SU-DHL-6 (cell line): ENCODE measurements around the gene CRTC2.
"Not testable (repeated sequence)": the region's sequence is repeated elsewhere in the genome, so short reads cannot be mapped to it uniquely, and the experiment has no call there.

Source experiments
- H2AFZ ChIP-seq: fragments of 200-600 bp; sonication (generic); 2 replicates; pipeline ENCODE4 v1.6.1; 2014; ENCODE audit warnings: low read depth, mild to moderate bottlenecking, moderate library complexity, mixed read lengths, antibody characterized with exemption, low read length; ENCODE audit not compliant: severe bottlenecking
- H3F3A ChIP-seq: fragments of 200-600 bp; shearing (Covaris generic); 2 replicates; pipeline ENCODE4 v1.6.0; 2016; ENCODE audit warnings: antibody characterized with exemption, mild to moderate bottlenecking; ENCODE audit not compliant: insufficient read depth
- H3K27ac ChIP-seq: fragments of 200-600 bp; sonication (generic); 2 replicates; pipeline ENCODE4 v1.5.1; 2016; ENCODE audit warnings: low read depth, mild to moderate bottlenecking, low read length, moderate library complexity, mixed read lengths
- H3K27me3 ChIP-seq: fragments of 200-600 bp; sonication (generic), shearing (Covaris generic); 2 replicates; pipeline ENCODE4 v1.6.0; 2014; ENCODE audit warnings: mild to moderate bottlenecking, low read length
- H3K36me3 ChIP-seq: fragments of 200-600 bp; sonication (generic); 2 replicates; pipeline ENCODE4 v1.6.1; 2014; ENCODE audit warnings: mild to moderate bottlenecking, low read length, mixed read lengths
- H3K4me2 ChIP-seq: fragments of 300-600, 200-600 bp; shearing (Covaris generic), sonication (generic); 2 replicates; pipeline ENCODE4 v1.6.0; 2014; ENCODE audit warnings: low read length, low read depth, mild to moderate bottlenecking; ENCODE audit not compliant: poor library complexity, severe bottlenecking
- H3K4me3 ChIP-seq: fragments of 200-600 bp; sonication (generic); 2 replicates; pipeline ENCODE4 v1.5.1; 2014; ENCODE audit warnings: antibody characterized with exemption, low read length, mild to moderate bottlenecking, mixed read lengths; ENCODE audit not compliant: insufficient read depth, poor library complexity, severe bottlenecking
- H3K79me2 ChIP-seq: fragments of 200-600 bp; sonication (generic); 2 replicates; pipeline ENCODE4 v1.6.1; 2014; ENCODE audit warnings: mild to moderate bottlenecking, low read length, moderate library complexity; ENCODE audit not compliant: insufficient read depth
- H3K9ac ChIP-seq: fragments of 200-600 bp; sonication (generic); 2 replicates; pipeline ENCODE4 v1.7.0; 2014; ENCODE audit warnings: mild to moderate bottlenecking, low read length
- H3K9me2 ChIP-seq: fragments of 200-600 bp; sonication (generic); replicated peaks from 2 replicates; pipeline ENCODE4 v1.6.1; 2014; ENCODE audit warnings: low read length; ENCODE audit not compliant: insufficient read depth
- H3K9me3 ChIP-seq: fragments of 200-600 bp; sonication (generic); 2 replicates; pipeline ENCODE4 v1.6.1; 2014; ENCODE audit warnings: low read length, mixed read lengths; ENCODE audit not compliant: insufficient read depth
- H4K20me1 ChIP-seq: fragments of 200-600 bp; sonication (generic); 2 replicates; pipeline ENCODE4 v1.6.1; 2014; ENCODE audit warnings: low read depth, mild to moderate bottlenecking, antibody characterized with exemption, low read length, moderate library complexity, mixed read lengths
- EZH2phosphoT487 ChIP-seq: fragments of 200-600 bp; sonication (generic), shearing (Covaris generic); conservative IDR thresholded peaks from 2 replicates; pipeline ENCODE4 v1.6.1; 2018; ENCODE audit warnings: mild to moderate bottlenecking, antibody characterized with exemption, low read length, moderate library complexity, mixed read lengths
- TF ChIP-seq, protein P1 (sequence below): fragments of 200-600 bp; sonication (generic); IDR thresholded peaks from one replicate; pipeline ENCODE4 v1.5.1; 2017; ENCODE audit warnings: antibody characterized with exemption, mild to moderate bottlenecking, low read length, moderate library complexity; ENCODE audit not compliant: insufficient read depth, poor library complexity, severe bottlenecking

Gene CRTC2

GRCh38 chr1:153908071-153908470 lies 50.3 kb downstream of the CRTC2 start:
- Histone ChIP-seq H3K4me3 (no peak overlapping the region), H3K36me3 (peaks cover 19% of the 10 kb centered on the region), H3K27ac (no peak overlapping the region), H3K9me3 (no peaks in the 10 kb centered on the region), H3K27me3 (no peaks in the 10 kb centered on the region), H3F3A (peaks cover 24% of the 10 kb centered on the region), H4K20me1 (peaks cover 3% of the 10 kb centered on the region; the same call in 1 of the 2 replicates), H3K4me2 (no peak overlapping the region), H3K79me2 (peaks cover 99% of the 10 kb centered on the region), H2AFZ (no peak overlapping the region), H3K9me2 (no peaks in the 10 kb centered on the region), H3K9ac (no peak overlapping the region)
- TF ChIP-seq, protein P1, sequence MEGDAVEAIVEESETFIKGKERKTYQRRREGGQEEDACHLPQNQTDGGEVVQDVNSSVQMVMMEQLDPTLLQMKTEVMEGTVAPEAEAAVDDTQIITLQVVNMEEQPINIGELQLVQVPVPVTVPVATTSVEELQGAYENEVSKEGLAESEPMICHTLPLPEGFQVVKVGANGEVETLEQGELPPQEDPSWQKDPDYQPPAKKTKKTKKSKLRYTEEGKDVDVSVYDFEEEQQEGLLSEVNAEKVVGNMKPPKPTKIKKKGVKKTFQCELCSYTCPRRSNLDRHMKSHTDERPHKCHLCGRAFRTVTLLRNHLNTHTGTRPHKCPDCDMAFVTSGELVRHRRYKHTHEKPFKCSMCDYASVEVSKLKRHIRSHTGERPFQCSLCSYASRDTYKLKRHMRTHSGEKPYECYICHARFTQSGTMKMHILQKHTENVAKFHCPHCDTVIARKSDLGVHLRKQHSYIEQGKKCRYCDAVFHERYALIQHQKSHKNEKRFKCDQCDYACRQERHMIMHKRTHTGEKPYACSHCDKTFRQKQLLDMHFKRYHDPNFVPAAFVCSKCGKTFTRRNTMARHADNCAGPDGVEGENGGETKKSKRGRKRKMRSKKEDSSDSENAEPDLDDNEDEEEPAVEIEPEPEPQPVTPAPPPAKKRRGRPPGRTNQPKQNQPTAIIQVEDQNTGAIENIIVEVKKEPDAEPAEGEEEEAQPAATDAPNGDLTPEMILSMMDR, result no peak
- TF ChIP-seq EZH2phosphoT487, result no peak

DNA sequence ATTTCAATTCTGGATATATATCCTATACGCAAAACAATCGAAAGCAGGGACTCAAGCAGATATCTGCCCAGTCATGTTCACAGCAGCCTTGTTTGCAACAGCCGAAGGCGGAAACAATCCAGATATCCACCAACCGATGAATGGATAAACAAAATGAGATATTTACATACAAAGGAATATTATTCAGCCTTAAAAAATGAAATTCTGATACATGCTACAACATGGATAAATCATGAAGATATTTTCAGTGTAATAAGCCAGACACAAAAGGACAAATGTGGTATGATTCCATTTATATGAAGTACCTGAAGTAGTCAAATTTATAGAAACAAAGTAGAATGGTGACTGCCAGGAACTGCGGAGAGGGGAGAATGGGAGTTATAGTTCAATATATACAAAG lies 51.3 kb downstream of the CRTC2 start:
- TF ChIP-seq, protein P1, result no peak
- TF ChIP-seq EZH2phosphoT487, result no peak
- no peaks in the 10 kb centered on the region for H3K27me3 ChIP-seq
- no peaks in the 10 kb centered on the region; the same call in 1 of the 2 replicates for H4K20me1 ChIP-seq
- H3K4me3 ChIP-seq, result no peak overlapping the region
- no peak overlapping the region for H3K4me2 ChIP-seq
- H3K9me3 ChIP-seq, result no peaks in the 10 kb centered on the region
- peaks cover 16% of the 10 kb centered on the region for H3K36me3 ChIP-seq
- H3K9ac ChIP-seq, result no peak overlapping the region
- H2AFZ ChIP-seq, result no peak overlapping the region
- no peak overlapping the region for H3K27ac ChIP-seq
- peaks cover 25% of the 10 kb centered on the region for H3F3A ChIP-seq
- no peaks in the 10 kb centered on the region for H3K9me2 ChIP-seq
- H3K79me2 ChIP-seq, result peaks cover 99% of the 10 kb centered on the region

DNA sequence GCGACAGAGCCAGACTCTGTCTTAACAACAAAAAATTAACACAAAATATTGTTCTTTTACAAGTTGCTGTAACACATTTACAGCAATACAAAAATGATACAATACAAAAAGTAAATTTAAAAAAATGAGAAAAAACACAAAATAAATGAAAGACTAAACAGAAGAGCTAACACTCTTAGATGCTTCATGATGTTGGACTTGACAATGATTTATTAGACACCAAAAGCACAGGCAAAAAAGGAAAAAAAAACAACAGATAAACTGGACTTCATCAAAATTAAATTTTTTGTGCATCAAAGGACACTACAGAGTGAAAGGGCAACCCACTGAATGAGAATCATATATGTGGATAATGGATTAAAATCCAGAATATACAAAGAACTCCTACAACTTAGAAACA lies 52.0 kb downstream of the CRTC2 start:
- H3F3A ChIP-seq, result peaks cover 21% of the 10 kb centered on the region
- peaks cover 13% of the 10 kb centered on the region for H3K36me3 ChIP-seq
- H3K9me2 ChIP-seq, result no peaks in the 10 kb centered on the region
- no peak for TF ChIP-seq EZH2phosphoT487
- TF ChIP-seq, protein P1, result no peak
- H3K4me2 ChIP-seq, result no peak overlapping the region
- H3K9me3 ChIP-seq, result no peaks in the 10 kb centered on the region
- no peak overlapping the region for H3K27ac ChIP-seq
- H2AFZ ChIP-seq, result no peak overlapping the region
- no peak overlapping the region for H3K4me3 ChIP-seq
- H4K20me1 ChIP-seq, result no peaks in the 10 kb centered on the region; the same call in 1 of the 2 replicates
- H3K9ac ChIP-seq, result no peak overlapping the region
- H3K27me3 ChIP-seq, result no peaks in the 10 kb centered on the region
- peaks cover 99% of the 10 kb centered on the region for H3K79me2 ChIP-seq

DNA sequence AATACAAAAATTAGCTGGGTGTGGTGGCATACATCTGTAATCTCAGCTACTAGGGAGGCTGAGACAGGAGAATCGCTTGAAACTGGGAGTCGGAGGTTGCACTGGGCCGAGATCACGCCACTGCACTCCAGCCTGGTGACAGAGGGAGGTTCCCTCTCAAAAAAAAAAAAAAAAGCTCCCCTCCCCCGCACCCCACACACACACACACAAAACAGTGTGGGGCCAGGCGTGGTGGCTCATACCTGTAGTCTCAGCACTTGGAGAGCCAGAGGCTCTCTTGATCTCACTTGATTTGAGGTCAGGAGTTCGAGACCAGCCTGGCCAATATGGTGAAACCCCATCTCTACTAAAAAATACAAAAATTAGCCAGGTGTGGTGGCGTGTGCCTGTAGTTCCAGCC lies 52.5 kb downstream of the CRTC2 start:
- H3K36me3 ChIP-seq, result peaks cover 13% of the 10 kb centered on the region
- H3K27me3 ChIP-seq, H3K4me3 ChIP-seq, H3K4me2 ChIP-seq, H3K9me3 ChIP-seq, H3K27ac ChIP-seq, H2AFZ ChIP-seq, H4K20me1 ChIP-seq, H3K9ac ChIP-seq, H3K9me2 ChIP-seq: not testable (repeated sequence)
- peaks cover 17% of the 10 kb centered on the region for H3F3A ChIP-seq
- peaks cover 99% of the 10 kb centered on the region for H3K79me2 ChIP-seq
